ENCODE data around the gene NAA40. TPM values are rescaled to one million over a fixed set of nuclear protein-coding genes. Genes with fewer than 3 reads are reported as not detected.

NAA40 gene
- total and polyA plus RNA-seq, 2 of the 13 experiments (the other 11 are each of a cell fraction or from before 2014, with no cell fraction given): 11.1 to 17.9 TPM

GRCh38 chr11:63945477-63946163 is 6.8 kb downstream of the NAA40 start (continued):
- TF ChIP-seq ARHGAP35 (CRISPR knock-in tag; IDR thresholded peaks at IDR 0.05; ENCODE audit: borderline replicate concordance) (no peak), ZFY (CRISPR knock-in tag; IDR thresholded peaks at IDR 0.05) (peak; percentile 28; the same call in 1 of the 2 replicates), CSRNP2 (CRISPR knock-in tag; conservative IDR thresholded peaks at IDR 0.05; ENCODE audit: low read depth) (no peak), NR1H2 (CRISPR knock-in tag; IDR thresholded peaks at IDR 0.05; ENCODE audit: borderline replicate concordance, low read depth) (no peak), MAFG (CRISPR knock-in tag; IDR thresholded peaks at IDR 0.05) (no peak), FOXK1 (CRISPR knock-in tag; IDR thresholded peaks at IDR 0.05; ENCODE audit: borderline replicate concordance, low read depth) (no peak), ZNF367 (CRISPR knock-in tag; IDR thresholded peaks at IDR 0.05; ENCODE audit: borderline replicate concordance) (no peak), ZNF124 (CRISPR knock-in tag; IDR thresholded peaks at IDR 0.05) (0 out of 2 replicates have a peak, but pooled peaks have one; percentile 23), RAD21 (CRISPR knock-in tag; IDR thresholded peaks at IDR 0.05) (peak; percentile 73), STAG1 (CRISPR knock-in tag; IDR thresholded peaks at IDR 0.05) (peak; percentile 88), HNF4G (IDR thresholded peaks at IDR 0.05; ENCODE audit: borderline replicate concordance, low read depth, low read length) (no peak), HNF4G (CRISPR knock-in tag; IDR thresholded peaks at IDR 0.05; ENCODE audit: borderline replicate concordance, low read depth) (no peak), FLYWCH1 (CRISPR knock-in tag; IDR thresholded peaks at IDR 0.05) (no peak)
- TF ChIP-seq, protein P1, sequence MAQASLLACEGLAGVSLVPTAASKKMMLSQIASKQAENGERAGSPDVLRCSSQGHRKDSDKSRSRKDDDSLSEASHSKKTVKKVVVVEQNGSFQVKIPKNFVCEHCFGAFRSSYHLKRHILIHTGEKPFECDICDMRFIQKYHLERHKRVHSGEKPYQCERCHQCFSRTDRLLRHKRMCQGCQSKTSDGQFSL (CRISPR knock-in tag; IDR thresholded peaks at IDR 0.05): no peak
- TF ChIP-seq, protein P2, sequence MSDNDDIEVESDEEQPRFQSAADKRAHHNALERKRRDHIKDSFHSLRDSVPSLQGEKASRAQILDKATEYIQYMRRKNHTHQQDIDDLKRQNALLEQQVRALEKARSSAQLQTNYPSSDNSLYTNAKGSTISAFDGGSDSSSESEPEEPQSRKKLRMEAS (IDR thresholded peaks at IDR 0.05): 0 out of 2 replicates have a peak, but pooled peaks have one; percentile 22
- TF ChIP-seq, protein P3, sequence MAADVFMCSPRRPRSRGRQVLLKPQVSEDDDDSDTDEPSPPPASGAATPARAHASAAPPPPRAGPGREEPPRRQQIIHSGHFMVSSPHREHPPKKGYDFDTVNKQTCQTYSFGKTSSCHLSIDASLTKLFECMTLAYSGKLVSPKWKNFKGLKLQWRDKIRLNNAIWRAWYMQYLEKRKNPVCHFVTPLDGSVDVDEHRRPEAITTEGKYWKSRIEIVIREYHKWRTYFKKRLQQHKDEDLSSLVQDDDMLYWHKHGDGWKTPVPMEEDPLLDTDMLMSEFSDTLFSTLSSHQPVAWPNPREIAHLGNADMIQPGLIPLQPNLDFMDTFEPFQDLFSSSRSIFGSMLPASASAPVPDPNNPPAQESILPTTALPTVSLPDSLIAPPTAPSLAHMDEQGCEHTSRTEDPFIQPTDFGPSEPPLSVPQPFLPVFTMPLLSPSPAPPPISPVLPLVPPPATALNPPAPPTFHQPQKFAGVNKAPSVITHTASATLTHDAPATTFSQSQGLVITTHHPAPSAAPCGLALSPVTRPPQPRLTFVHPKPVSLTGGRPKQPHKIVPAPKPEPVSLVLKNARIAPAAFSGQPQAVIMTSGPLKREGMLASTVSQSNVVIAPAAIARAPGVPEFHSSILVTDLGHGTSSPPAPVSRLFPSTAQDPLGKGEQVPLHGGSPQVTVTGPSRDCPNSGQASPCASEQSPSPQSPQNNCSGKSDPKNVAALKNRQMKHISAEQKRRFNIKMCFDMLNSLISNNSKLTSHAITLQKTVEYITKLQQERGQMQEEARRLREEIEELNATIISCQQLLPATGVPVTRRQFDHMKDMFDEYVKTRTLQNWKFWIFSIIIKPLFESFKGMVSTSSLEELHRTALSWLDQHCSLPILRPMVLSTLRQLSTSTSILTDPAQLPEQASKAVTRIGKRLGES (CRISPR knock-in tag; IDR thresholded peaks at IDR 0.05; ENCODE audit: borderline replicate concordance): no peak
- TF ChIP-seq, protein P4, sequence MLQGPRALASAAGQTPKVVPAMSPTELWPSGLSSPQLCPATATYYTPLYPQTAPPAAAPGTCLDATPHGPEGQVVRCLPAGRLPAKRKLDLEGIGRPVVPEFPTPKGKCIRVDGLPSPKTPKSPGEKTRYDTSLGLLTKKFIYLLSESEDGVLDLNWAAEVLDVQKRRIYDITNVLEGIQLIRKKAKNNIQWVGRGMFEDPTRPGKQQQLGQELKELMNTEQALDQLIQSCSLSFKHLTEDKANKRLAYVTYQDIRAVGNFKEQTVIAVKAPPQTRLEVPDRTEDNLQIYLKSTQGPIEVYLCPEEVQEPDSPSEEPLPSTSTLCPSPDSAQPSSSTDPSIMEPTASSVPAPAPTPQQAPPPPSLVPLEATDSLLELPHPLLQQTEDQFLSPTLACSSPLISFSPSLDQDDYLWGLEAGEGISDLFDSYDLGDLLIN (CRISPR knock-in tag; IDR thresholded peaks at IDR 0.05; ENCODE audit: borderline replicate concordance): no peak
- TF ChIP-seq, protein P5, sequence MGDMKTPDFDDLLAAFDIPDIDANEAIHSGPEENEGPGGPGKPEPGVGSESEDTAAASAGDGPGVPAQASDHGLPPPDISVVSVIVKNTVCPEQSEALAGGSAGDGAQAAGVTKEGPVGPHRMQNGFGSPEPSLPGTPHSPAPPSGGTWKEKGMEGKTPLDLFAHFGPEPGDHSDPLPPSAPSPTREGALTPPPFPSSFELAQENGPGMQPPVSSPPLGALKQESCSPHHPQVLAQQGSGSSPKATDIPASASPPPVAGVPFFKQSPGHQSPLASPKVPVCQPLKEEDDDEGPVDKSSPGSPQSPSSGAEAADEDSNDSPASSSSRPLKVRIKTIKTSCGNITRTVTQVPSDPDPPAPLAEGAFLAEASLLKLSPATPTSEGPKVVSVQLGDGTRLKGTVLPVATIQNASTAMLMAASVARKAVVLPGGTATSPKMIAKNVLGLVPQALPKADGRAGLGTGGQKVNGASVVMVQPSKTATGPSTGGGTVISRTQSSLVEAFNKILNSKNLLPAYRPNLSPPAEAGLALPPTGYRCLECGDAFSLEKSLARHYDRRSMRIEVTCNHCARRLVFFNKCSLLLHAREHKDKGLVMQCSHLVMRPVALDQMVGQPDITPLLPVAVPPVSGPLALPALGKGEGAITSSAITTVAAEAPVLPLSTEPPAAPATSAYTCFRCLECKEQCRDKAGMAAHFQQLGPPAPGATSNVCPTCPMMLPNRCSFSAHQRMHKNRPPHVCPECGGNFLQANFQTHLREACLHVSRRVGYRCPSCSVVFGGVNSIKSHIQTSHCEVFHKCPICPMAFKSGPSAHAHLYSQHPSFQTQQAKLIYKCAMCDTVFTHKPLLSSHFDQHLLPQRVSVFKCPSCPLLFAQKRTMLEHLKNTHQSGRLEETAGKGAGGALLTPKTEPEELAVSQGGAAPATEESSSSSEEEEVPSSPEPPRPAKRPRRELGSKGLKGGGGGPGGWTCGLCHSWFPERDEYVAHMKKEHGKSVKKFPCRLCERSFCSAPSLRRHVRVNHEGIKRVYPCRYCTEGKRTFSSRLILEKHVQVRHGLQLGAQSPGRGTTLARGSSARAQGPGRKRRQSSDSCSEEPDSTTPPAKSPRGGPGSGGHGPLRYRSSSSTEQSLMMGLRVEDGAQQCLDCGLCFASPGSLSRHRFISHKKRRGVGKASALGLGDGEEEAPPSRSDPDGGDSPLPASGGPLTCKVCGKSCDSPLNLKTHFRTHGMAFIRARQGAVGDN (CRISPR knock-in tag; IDR thresholded peaks at IDR 0.05): no peak; the same call in 1 of the 2 replicates
